Ovary (tissue), 3 donors: ENCODE data around the gene FFAR4.

ENCODE experiments used
- CTCF ChIP-seq, 3 donors: fragments of 450-650 bp in 2 of 3; fragments of 200-600 bp in 1 of 3; IDR thresholded peaks; one replicate each; pipeline versions ENCODE4 v1.5.1 to v1.8.0; 2016 to 2022; ENCODE audit warnings: antibody characterized with exemption in 3 of 3, mild to moderate bottlenecking in 1 of 3
- POLR2A ChIP-seq: fragments of 450-650 bp; IDR thresholded peaks from one replicate; pipeline ENCODE4 v1.6.1; 2017; ENCODE audit warnings: antibody characterized with exemption, mild to moderate bottlenecking, moderate library complexity
- donor health status: DM: no; HTN: no; CAD: no.

GRCh38 chr10:93596539-93596938 is 30.1 kb downstream of the FFAR4 start:
- TF ChIP-seq CTCF (IDR thresholded peaks at IDR 0.05), result no peak
- TF ChIP-seq POLR2A, result no peak
